GM21367 (cell line): ENCODE data around the gene DPYD.
"Not testable (repeated sequence)": the region's sequence is repeated elsewhere in the genome, so short reads cannot be mapped to it uniquely, and the experiment has no call there.

Experiments
- ATAC-seq: cut with Tn5 transposase; IDR thresholded peaks from one replicate; pipeline ENCODE4 v1.9.1; 2021; ENCODE audit not compliant: unreplicated experiment

DPYD gene

GRCh38 chr1:97243973-97244560 lies 676.8 kb downstream of the DPYD start:
- peak; percentile 80 for ATAC-seq

GRCh38 chr1:97238816-97239215 lies 682.0 kb downstream of the DPYD start:
- no peak for ATAC-seq

- ATAC-seq: not testable (repeated sequence)
Observed at GRCh38 chr1:97231354-97231753, 689.5 kb downstream of the DPYD start.

- no peak for ATAC-seq
Observed at GRCh38 chr1:97212671-97213070, 708.2 kb downstream of the DPYD start.

- ATAC-seq: no peak
Observed at GRCh38 chr1:97210307-97210706, 710.5 kb downstream of the DPYD start.

- no peak for ATAC-seq
Observed at GRCh38 chr1:97209381-97209957, 711.4 kb downstream of the DPYD start.

GRCh38 chr1:97207868-97208267 lies 713.0 kb downstream of the DPYD start:
- ATAC-seq: no peak

GRCh38 chr1:97204468-97204867 lies 716.4 kb downstream of the DPYD start:
- ATAC-seq: no peak

- ATAC-seq: no peak
Observed at GRCh38 chr1:97202481-97203380, 718.1 kb downstream of the DPYD start.

- no peak for ATAC-seq
Observed at GRCh38 chr1:97201641-97202040, 719.2 kb downstream of the DPYD start.

GRCh38 chr1:97200595-97200994 lies 720.2 kb downstream of the DPYD start:
- ATAC-seq: no peak

- no peak for ATAC-seq
Observed at GRCh38 chr1:97196825-97197516, 723.9 kb downstream of the DPYD start.

- no peak for ATAC-seq
Observed at GRCh38 chr1:97192872-97193572, 727.8 kb downstream of the DPYD start.

- no peak for ATAC-seq
Observed at GRCh38 chr1:97190326-97190725, 730.5 kb downstream of the DPYD start.

GRCh38 chr1:97186381-97186780 lies 734.5 kb downstream of the DPYD start:
- ATAC-seq: no peak

GRCh38 chr1:97174039-97174704 lies 746.7 kb downstream of the DPYD start:
- ATAC-seq: no peak

GRCh38 chr1:97170300-97170699 lies 750.5 kb downstream of the DPYD start:
- no peak for ATAC-seq

GRCh38 chr1:97168056-97168455 lies 752.8 kb downstream of the DPYD start:
- no peak for ATAC-seq

- ATAC-seq: no peak
Observed at GRCh38 chr1:97167246-97167645, 753.6 kb downstream of the DPYD start.

- no peak for ATAC-seq
Observed at GRCh38 chr1:97166626-97167025, 754.2 kb downstream of the DPYD start.
